ENCODE data around the gene CEBPA.

Gene CEBPA

GRCh38 chr19:33251076-33251475 is 51.3 kb downstream of the CEBPA start:
- no peak for DNase-seq (ENCODE audit: low read depth, low spot score)

GRCh38 chr19:33250500-33250899 is 51.8 kb downstream of the CEBPA start:
- no peak for DNase-seq (ENCODE audit: low read depth, low spot score)

All from astrocyte of the hippocampus (primary cell).